Measurements from ENCODE around the gene ESR2. TPM values are rescaled to one million over a fixed set of nuclear protein-coding genes. Genes with fewer than 3 reads are reported as not detected.

Gene ESR2
- polyA plus RNA-seq, 3 donors: 0.13 to 2.0 (median 0.22) TPM

GRCh38 chr14:64210216-64210615, 84.0 kb downstream of the ESR2 start:
- no peak overlapping the region for H3K27ac ChIP-seq (ENCODE audit: low read depth, low read length)
- WGBS, 3 donors: 90% methylated on average over 12 of the region's 12 CpGs

GRCh38 chr14:64209444-64210131, 84.6 kb downstream of the ESR2 start:
- WGBS, 3 donors: 63 to 81% (median 64%) methylated on average over 21 of the region's 21 CpGs
- H3K27ac ChIP-seq (ENCODE audit: low read depth, low read length): no peak overlapping the region

- no peak overlapping the region for H3K27ac ChIP-seq (ENCODE audit: low read depth, low read length)
- WGBS, 3 donors: 73 to 88% (median 79%) methylated on average over 10 of the region's 10 CpGs
Observed at GRCh38 chr14:64208981-64209380, 85.2 kb downstream of the ESR2 start.

- WGBS, 3 donors: 88 to 99% (median 97%) methylated on average over 7 of the region's 7 CpGs
Observed at GRCh38 chr14:64208261-64208660, 85.9 kb downstream of the ESR2 start.

GRCh38 chr14:64203366-64204006, 90.7 kb downstream of the ESR2 start:
- 68 to 94% (median 92%) methylated on average over 4 of the region's 4 CpGs for WGBS, 3 donors
- H3K27ac ChIP-seq (ENCODE audit: low read depth, low read length): no peak overlapping the region

More at GRCh38 chr14:64208261-64208660, 85.9 kb downstream of the ESR2 start:
- no peak overlapping the region for H3K27ac ChIP-seq (ENCODE audit: low read depth, low read length)

- 71 to 87% (median 85%) methylated on average over 10 of the region's 10 CpGs for WGBS, 3 donors
- no peak overlapping the region for H3K27ac ChIP-seq (ENCODE audit: low read depth, low read length)
Observed at GRCh38 chr14:64202716-64203115, 91.5 kb downstream of the ESR2 start.

- 87 to 94% (median 93%) methylated on average over 18 of the region's 18 CpGs for WGBS, 3 donors
Observed at GRCh38 chr14:64201921-64202545, 92.1 kb downstream of the ESR2 start.

GRCh38 chr14:64201296-64201695, 92.9 kb downstream of the ESR2 start:
- no peak overlapping the region for H3K27ac ChIP-seq (ENCODE audit: low read depth, low read length)
- 72 to 85% (median 74%) methylated on average over 7 of the region's 7 CpGs for WGBS, 3 donors

More at GRCh38 chr14:64201921-64202545, 92.1 kb downstream of the ESR2 start:
- H3K27ac ChIP-seq (ENCODE audit: low read depth, low read length): no peak overlapping the region

GRCh38 chr14:64200170-64200569, 94.0 kb downstream of the ESR2 start:
- 31 to 54% (median 53%) methylated on average over 3 to 4 of the region's 4 CpGs for WGBS, 3 donors
- H3K27ac ChIP-seq (ENCODE audit: low read depth, low read length): no peak overlapping the region

- WGBS, 3 donors: 67 to 90% (median 87%) methylated on average over 3 of the region's 3 CpGs
Observed at GRCh38 chr14:64198486-64198885, 95.7 kb downstream of the ESR2 start.

GRCh38 chr14:64197996-64198395, 96.2 kb downstream of the ESR2 start:
- no peak overlapping the region for H3K27ac ChIP-seq (ENCODE audit: low read depth, low read length)
- 66 to 76% (median 71%) methylated on average over 3 of the region's 3 CpGs for whole genome bisulfite sequencing, 3 donors

More at GRCh38 chr14:64198486-64198885, 95.7 kb downstream of the ESR2 start:
- no peak overlapping the region for H3K27ac ChIP-seq (ENCODE audit: low read depth, low read length)

- 12 to 20% (median 19%) methylated on average over 20 of the region's 20 CpGs for WGBS, 3 donors
- H3K27ac ChIP-seq (ENCODE audit: low read depth, low read length): no peak overlapping the region
Observed at GRCh38 chr14:64196814-64197411, 97.3 kb downstream of the ESR2 start.

GRCh38 chr14:64196056-64196455, 98.1 kb downstream of the ESR2 start:
- WGBS, 3 donors: 40 to 82% (median 74%) methylated on average over 5 of the region's 5 CpGs
- no peak overlapping the region for H3K27ac ChIP-seq (ENCODE audit: low read depth, low read length)

- WGBS, 3 donors: 8 to 48% (median 29%) methylated on average over 2 of the region's 2 CpGs
- H3K27ac ChIP-seq (ENCODE audit: low read depth, low read length): no peak overlapping the region
Observed at GRCh38 chr14:64195199-64195598, 99.0 kb downstream of the ESR2 start.

- no peak overlapping the region for H3K27ac ChIP-seq (ENCODE audit: low read depth, low read length)
- 38 to 76% (median 73%) methylated on average over 3 of the region's 3 CpGs for WGBS, 3 donors
Observed at GRCh38 chr14:64194404-64194803, 99.8 kb downstream of the ESR2 start.

GRCh38 chr14:64193821-64194220, 100.3 kb downstream of the ESR2 start:
- no peak overlapping the region for H3K27ac ChIP-seq (ENCODE audit: low read depth, low read length)
- WGBS, 3 donors: 33 to 97% (median 96%) methylated on average over 2 of the region's 2 CpGs

GRCh38 chr14:64191756-64192155, 102.4 kb downstream of the ESR2 start:
- 64 to 71% (median 69%) methylated on average over 2 of the region's 2 CpGs for WGBS, 3 donors
- no peak overlapping the region for H3K27ac ChIP-seq (ENCODE audit: low read depth, low read length)

- 84 to 96% (median 95%) methylated on average over 3 of the region's 3 CpGs for WGBS, 3 donors
- H3K27ac ChIP-seq (ENCODE audit: low read depth, low read length): no peak overlapping the region
Observed at GRCh38 chr14:64190974-64191502, 103.1 kb downstream of the ESR2 start.

GRCh38 chr14:64187331-64187730, 106.8 kb downstream of the ESR2 start:
- 34 to 71% (median 69%) methylated on average over 3 of the region's 3 CpGs for WGBS, 3 donors
- H3K27ac ChIP-seq (ENCODE audit: low read depth, low read length): no peak overlapping the region
